CD8-positive, alpha-beta memory T cell (primary cell): Measurements from ENCODE around the gene CACNA1E. TPM values are rescaled to one million over a fixed set of nuclear protein-coding genes. Genes with fewer than 3 reads are reported as not detected.

Experiments
- CTCF ChIA-PET: fragments of 350-600 bp; sonication (Branson Sonifier 250); formaldehyde crosslinking; loops from one replicate; lab custom pipeline; 2021; ENCODE audit warnings: antibody characterized with exemption; lab: Charles Lee
- POLR2A ChIA-PET: fragments of 350-600 bp; sonication (Branson Sonifier 250); formaldehyde crosslinking; loops from one replicate; lab custom pipeline; 2021; ENCODE audit warnings: antibody characterized with exemption; lab: Charles Lee
- DNase-seq, 5 donors: peaks; one replicate each; pipeline versions ENCODE4 v3.0.0 to v3.0.0-alpha.2; 2020 to 2022; ENCODE audit warnings: mixed read lengths in 1 of 5
- H3K27ac ChIP-seq: one replicate; pipeline ENCODE4 v1.7.0; 2013; ENCODE audit warnings: low read depth, mild to moderate bottlenecking, low read length, moderate library complexity
- H3K27me3 ChIP-seq: 2 replicates; pipeline ENCODE4 v1.7.0; 2013; ENCODE audit warnings: low read length, mild to moderate bottlenecking; ENCODE audit not compliant: insufficient read depth, poor library complexity, severe bottlenecking
- H3K36me3 ChIP-seq: 2 replicates; pipeline ENCODE4 v1.7.0; 2013; ENCODE audit warnings: mild to moderate bottlenecking, low read length, moderate library complexity; ENCODE audit not compliant: insufficient read depth
- H3K4me1 ChIP-seq: 2 replicates; pipeline ENCODE4 v1.7.0; 2013; ENCODE audit warnings: mild to moderate bottlenecking, low read length, moderate library complexity; ENCODE audit not compliant: insufficient read depth
- H3K4me3 ChIP-seq: 2 replicates; pipeline ENCODE4 v1.7.0; 2013; ENCODE audit warnings: mild to moderate bottlenecking, low read length
- H3K9me3 ChIP-seq: 2 replicates; pipeline ENCODE4 v1.7.0; 2013; ENCODE audit warnings: mild to moderate bottlenecking, low read length
- H3K27ac Mint-ChIP-seq, 8 donors: one replicate each; pipeline ENCODE4 v1.8.0; 2020 to 2021; ENCODE audit warnings: mixed read lengths in 8 of 8, mild to moderate bottlenecking in 6 of 8, inconsistent platforms in 3 of 8, moderate library complexity in 3 of 8
- H3K27me3 Mint-ChIP-seq, 2 donors: one replicate each; pipeline ENCODE4 v1.8.0; 2020 to 2021; ENCODE audit warnings: mixed read lengths in 2 of 2, mild to moderate bottlenecking in 1 of 2, moderate library complexity in 1 of 2
- H3K36me3 Mint-ChIP-seq, 3 donors: one replicate each; pipeline ENCODE4 v1.8.0; 2020 to 2021; ENCODE audit warnings: mixed read lengths in 3 of 3, inconsistent platforms in 1 of 3, mild to moderate bottlenecking in 1 of 3
- H3K4me1 Mint-ChIP-seq, 3 donors: one replicate each; pipeline ENCODE4 v1.8.0; 2020 to 2021; ENCODE audit warnings: mixed read lengths in 3 of 3, inconsistent platforms in 1 of 3, mild to moderate bottlenecking in 1 of 3
- H3K4me3 Mint-ChIP-seq, 7 donors: one replicate each; pipeline ENCODE4 v1.8.0; 2020 to 2021; ENCODE audit warnings: mixed read lengths in 7 of 7, mild to moderate bottlenecking in 6 of 7, moderate library complexity in 4 of 7, inconsistent platforms in 2 of 7
- H3K9me3 Mint-ChIP-seq, 5 donors: one replicate each; pipeline ENCODE4 v1.8.0; 2020 to 2022; ENCODE audit warnings: mixed read lengths in 5 of 5, mild to moderate bottlenecking in 3 of 5, moderate library complexity in 2 of 5, inconsistent platforms in 1 of 5
- polyA plus RNA-seq: library from polyadenylated mRNA; unstranded; fragments of 300-500 nt; fragmentation: Illumina TruSeq; gene quantifications from one replicate; pipeline ENCODE4 v1.2.3, GENCODE V29; 2021
- total RNA-seq, 2 experiments: library from RNA; stranded (reverse); gene quantifications; one replicate each; pipeline ENCODE4 v1.2.3, GENCODE V29; 2021

CACNA1E gene
- total and polyA plus RNA-seq, 3 experiments from 2014 or later: not detected

DNA sequence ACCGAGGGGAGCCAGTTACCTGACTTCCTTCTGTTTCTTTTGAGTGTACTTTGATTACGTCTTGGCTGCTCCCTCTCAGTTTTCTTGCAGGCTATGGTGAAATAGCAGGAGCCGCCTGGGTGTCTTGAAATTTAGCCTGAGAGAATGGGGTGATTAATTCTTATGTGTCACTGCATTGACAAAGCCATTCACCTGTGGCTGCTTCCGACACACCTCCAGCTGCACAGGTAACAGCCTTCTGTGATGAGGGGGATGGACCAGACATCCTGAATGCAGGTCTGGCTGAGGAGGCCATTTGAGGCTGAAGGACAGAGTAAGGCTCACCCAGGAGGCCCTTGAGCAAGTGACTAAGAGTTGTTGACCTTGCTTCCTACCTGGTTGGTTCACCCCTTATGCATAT, 16.5 kb downstream of the CACNA1E start:
- no peaks in the 10 kb centered on the region for H3K36me3 ChIP-seq
- peaks cover 12 to 39% of the 10 kb centered on the region in 2 donors for H3K27me3 Mint-ChIP-seq
- no peak overlapping the region for H3K4me3 Mint-ChIP-seq
- ChIA-PET CTCF (no interaction called here), POLR2A (no interaction called here)
- no peaks in the 10 kb centered on the region for H3K4me1 ChIP-seq
- no peak overlapping the region for H3K27ac ChIP-seq
- H3K27ac Mint-ChIP-seq: no peak overlapping the region
- no peaks in the 10 kb centered on the region for H3K27me3 ChIP-seq
- no peaks in the 10 kb centered on the region for H3K9me3 ChIP-seq
- no peaks in the 10 kb centered on the region for H3K36me3 Mint-ChIP-seq
- no peak for DNase-seq
- no peaks in the 10 kb centered on the region for H3K4me1 Mint-ChIP-seq
- no peak overlapping the region for H3K4me3 ChIP-seq
- no peaks in the 10 kb centered on the region for H3K9me3 Mint-ChIP-seq

DNA sequence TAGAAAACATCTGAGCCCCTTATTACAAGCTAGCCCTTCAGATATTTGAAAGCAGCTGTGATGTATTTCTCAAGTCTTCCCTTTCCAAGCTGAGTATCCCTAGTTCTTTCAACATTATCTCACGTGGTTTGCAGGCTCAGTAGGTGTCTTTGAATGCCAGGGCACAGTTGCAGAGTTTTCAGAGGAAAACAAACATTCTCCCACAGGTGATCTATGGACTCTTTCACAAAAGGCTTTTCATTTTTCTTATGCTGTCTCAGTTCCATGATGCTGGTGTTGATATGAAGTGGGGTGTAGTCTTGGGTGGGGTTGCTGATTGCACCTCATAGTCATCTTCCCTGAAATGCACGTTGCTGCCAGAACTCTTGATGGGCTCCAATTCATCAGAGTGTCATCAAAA, 17.3 kb downstream of the CACNA1E start:
- POLR2A ChIA-PET: no interaction called here
- Mint-ChIP-seq H3K36me3 (no peaks in the 10 kb centered on the region), H3K9me3 (no peaks in the 10 kb centered on the region), H3K4me1 (no peaks in the 10 kb centered on the region), H3K27ac (no peak overlapping the region), H3K27me3 (peaks cover 12 to 34% of the 10 kb centered on the region in 2 donors), H3K4me3 (no peak overlapping the region)
- H3K4me3 ChIP-seq: no peak overlapping the region
- H3K27ac ChIP-seq: no peak overlapping the region
- H3K9me3 ChIP-seq: no peaks in the 10 kb centered on the region
- CTCF ChIA-PET: no interaction called here
- H3K27me3 ChIP-seq: no peaks in the 10 kb centered on the region
- no peaks in the 10 kb centered on the region for H3K36me3 ChIP-seq
- no peak for DNase-seq
- no peaks in the 10 kb centered on the region for H3K4me1 ChIP-seq

DNA sequence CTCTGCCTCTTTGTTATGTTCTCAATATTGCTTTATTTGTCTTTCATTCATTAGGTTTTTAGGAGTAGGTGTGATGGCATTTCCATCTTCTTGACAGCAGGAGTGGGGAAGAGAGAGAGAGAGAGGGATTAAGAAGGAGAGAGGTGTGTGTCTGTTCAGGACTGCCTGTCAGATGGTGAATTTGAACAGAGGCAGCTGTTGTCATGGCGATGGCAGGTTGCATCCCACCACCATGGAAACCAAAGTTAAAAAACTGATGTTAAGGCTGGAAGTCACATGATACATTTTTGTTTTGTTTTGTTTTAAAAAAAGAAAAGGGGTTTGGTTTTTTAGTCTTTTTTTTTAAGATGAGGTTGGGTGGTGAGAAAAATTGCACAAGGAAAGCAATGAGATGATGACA, 18.3 kb downstream of the CACNA1E start:
- Histone ChIP-seq H3K4me1 (no peaks in the 10 kb centered on the region), H3K4me3 (no peak overlapping the region), H3K27me3 (no peaks in the 10 kb centered on the region), H3K36me3 (no peaks in the 10 kb centered on the region), H3K9me3 (no peaks in the 10 kb centered on the region), H3K27ac (no peak overlapping the region)
- ChIA-PET CTCF (no interaction called here), POLR2A (no interaction called here)
- H3K4me3 Mint-ChIP-seq: no peak overlapping the region
- H3K4me1 Mint-ChIP-seq: no peaks in the 10 kb centered on the region
- DNase-seq: no peak
- H3K9me3 Mint-ChIP-seq: no peaks in the 10 kb centered on the region
- no peaks in the 10 kb centered on the region for H3K36me3 Mint-ChIP-seq
- peak overlapping the region in 2 of 8 donors; percentile 9 to 22 for H3K27ac Mint-ChIP-seq
- peaks cover 12 to 29% of the 10 kb centered on the region in 2 donors for H3K27me3 Mint-ChIP-seq

DNA sequence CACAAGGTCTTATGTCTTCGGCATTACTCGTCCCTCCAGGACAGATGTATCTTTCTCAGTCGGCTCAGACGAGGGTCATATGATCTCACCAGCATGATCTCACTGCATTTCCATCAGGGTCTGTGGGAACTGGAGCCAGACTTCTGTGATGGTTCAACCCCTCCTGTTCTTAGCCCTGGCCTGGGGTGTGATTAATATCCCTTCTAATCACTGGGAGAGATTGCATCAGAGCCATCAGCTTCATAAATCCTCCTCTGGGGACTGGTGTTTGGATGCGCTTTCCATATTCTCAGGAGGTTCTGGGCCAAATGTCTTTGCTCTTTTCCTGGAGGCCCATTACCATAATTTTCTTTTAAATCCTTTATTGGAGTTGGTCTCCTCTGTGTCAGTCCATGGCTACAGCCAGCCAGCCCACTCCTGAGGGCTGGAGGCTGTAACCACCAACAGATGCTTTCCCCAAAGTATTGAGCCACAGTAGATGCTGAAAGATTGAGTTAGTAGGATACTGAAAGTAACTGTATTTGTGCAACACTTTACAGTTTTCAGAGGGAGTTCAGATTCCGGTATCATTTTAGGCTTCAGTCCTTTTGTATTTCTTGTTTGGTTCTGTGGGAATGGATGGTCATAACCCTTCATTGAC, 20.0 kb downstream of the CACNA1E start:
- Histone ChIP-seq H3K36me3 (no peaks in the 10 kb centered on the region), H3K4me3 (no peak overlapping the region), H3K27ac (no peak overlapping the region), H3K4me1 (no peaks in the 10 kb centered on the region), H3K27me3 (no peaks in the 10 kb centered on the region), H3K9me3 (no peaks in the 10 kb centered on the region)
- Mint-ChIP-seq H3K4me1 (no peaks in the 10 kb centered on the region), H3K27ac (no peak overlapping the region), H3K9me3 (no peaks in the 10 kb centered on the region), H3K36me3 (no peaks in the 10 kb centered on the region), H3K27me3 (peaks cover 6 to 17% of the 10 kb centered on the region in 2 donors), H3K4me3 (no peak overlapping the region)
- POLR2A ChIA-PET: no interaction called here
- CTCF ChIA-PET: no interaction called here
- DNase-seq: no peak

DNA sequence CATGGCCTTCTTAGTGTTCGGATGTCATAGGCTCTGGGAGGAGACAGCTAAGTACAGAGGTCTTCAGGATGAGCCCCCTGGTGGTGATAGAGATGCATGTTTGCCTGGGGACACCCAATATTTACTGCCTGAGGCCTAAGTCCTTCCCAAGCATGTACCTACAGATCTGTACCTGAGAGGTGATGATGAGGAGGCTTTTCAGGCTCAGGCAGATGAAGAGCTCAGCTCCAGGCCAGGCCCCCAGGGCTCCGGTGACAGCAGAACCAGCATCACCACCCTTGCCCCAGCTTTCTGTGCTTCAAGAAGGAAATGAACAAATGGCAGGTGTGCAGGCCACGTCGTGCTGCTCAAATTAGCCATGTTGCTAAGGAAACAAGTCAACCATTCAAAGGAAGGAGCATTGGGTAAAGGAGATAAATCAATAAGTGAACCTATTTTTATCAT, 21.1 kb downstream of the CACNA1E start:
- H3K36me3 ChIP-seq: no peaks in the 10 kb centered on the region
- no peak for DNase-seq
- H3K4me3 Mint-ChIP-seq: no peak overlapping the region
- H3K27me3 ChIP-seq: no peaks in the 10 kb centered on the region
- peaks cover 11 to 17% of the 10 kb centered on the region in 2 donors for H3K27me3 Mint-ChIP-seq
- no peaks in the 10 kb centered on the region for H3K36me3 Mint-ChIP-seq
- H3K27ac Mint-ChIP-seq: no peak overlapping the region
- H3K27ac ChIP-seq: no peak overlapping the region
- H3K4me3 ChIP-seq: no peak overlapping the region
- H3K9me3 Mint-ChIP-seq: no peaks in the 10 kb centered on the region
- ChIA-PET POLR2A (no interaction called here), CTCF (no interaction called here)
- H3K4me1 ChIP-seq: no peaks in the 10 kb centered on the region
- H3K4me1 Mint-ChIP-seq: no peaks in the 10 kb centered on the region
- no peaks in the 10 kb centered on the region for H3K9me3 ChIP-seq

DNA sequence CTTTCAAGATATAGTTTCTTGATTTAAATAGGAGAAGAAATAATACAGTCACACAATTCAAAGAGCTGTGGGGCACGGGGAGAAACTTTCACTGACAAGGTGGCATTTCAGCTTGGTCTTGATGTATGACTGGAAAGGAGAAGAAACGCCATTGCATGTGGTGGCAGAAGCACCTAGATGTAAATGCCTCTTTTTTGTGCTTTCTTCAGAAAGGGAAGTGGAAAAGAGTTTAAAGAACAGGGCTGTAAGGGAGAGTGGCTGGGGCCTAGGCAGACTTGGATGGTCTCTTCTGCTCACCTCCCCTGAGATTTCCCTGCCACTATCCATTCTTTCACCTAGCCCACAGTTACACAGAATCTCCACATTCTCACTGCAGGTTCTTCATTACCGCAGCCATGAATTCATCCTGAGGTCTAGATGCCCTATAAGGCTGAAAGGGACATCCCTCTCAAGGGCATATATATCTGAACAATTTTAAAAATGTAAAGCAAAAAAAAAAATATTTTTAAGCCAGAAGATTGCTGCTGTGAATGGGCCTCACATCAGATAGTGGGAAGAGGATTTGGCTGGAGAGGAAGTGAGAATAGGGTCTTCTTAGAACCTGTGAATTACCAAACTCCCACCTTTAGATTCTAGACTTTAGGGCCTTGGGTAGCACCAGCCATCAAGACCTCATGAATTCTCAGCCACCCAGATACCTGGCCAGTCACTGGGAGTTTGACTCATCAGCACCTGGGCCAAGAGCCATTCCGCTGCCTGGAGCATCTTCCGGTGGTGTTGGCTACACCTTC, 23.4 kb downstream of the CACNA1E start:
- Mint-ChIP-seq H3K36me3 (peaks cover 0 to 2% (median 0%) of the 10 kb centered on the region in 3 donors), H3K4me3 (no peak overlapping the region), H3K27ac (no peak overlapping the region), H3K27me3 (peaks cover 10 to 18% of the 10 kb centered on the region in 2 donors), H3K4me1 (no peaks in the 10 kb centered on the region), H3K9me3 (no peaks in the 10 kb centered on the region)
- Histone ChIP-seq H3K4me1 (no peaks in the 10 kb centered on the region), H3K4me3 (no peak overlapping the region), H3K27ac (no peak overlapping the region), H3K36me3 (no peaks in the 10 kb centered on the region), H3K27me3 (no peaks in the 10 kb centered on the region), H3K9me3 (no peaks in the 10 kb centered on the region)
- ChIA-PET CTCF (no interaction called here), POLR2A (no interaction called here)
- no peak for DNase-seq

DNA sequence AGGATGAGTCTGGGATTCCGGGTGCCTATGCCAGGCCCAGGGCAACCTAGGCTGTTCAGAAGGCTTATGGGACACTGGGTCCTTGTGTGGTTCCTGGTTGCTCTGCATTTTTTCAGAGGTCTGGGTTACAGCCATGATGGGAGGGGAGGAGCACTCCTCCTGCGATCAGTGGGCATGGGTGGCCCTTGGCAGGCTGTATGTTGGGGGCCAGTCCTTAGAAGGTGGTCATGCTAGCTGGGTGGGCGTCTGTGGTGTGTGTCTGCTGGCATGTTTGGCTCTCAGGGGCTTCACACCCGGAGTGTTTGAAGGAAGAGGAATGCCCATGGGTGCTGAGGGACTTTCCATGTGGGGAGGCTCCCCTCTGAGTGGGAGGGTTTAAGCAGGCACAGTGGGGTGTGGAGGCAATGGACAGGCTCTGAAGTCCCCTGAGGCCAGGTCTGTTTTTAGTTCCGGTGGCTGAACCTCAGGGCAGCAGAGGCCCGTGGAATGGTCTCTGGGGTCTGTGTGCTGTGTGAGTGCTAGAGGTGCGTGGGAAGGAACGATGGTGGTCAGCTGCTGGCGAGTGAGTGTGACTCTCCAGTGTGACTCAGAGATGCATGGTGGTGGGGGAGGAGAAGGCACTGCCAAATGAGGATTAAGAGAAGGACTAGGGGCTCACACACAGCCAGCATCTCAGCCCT, 25.3 kb downstream of the CACNA1E start:
- no peaks in the 10 kb centered on the region for H3K4me1 Mint-ChIP-seq
- ChIA-PET POLR2A (no interaction called here), CTCF (no interaction called here)
- no peaks in the 10 kb centered on the region for H3K9me3 Mint-ChIP-seq
- peaks cover 10 to 18% of the 10 kb centered on the region in 2 donors for H3K27me3 Mint-ChIP-seq
- DNase-seq: no peak
- H3K4me1 ChIP-seq: no peaks in the 10 kb centered on the region
- no peaks in the 10 kb centered on the region for H3K36me3 ChIP-seq
- no peaks in the 10 kb centered on the region for H3K9me3 ChIP-seq
- no peak overlapping the region for H3K27ac ChIP-seq
- H3K27ac Mint-ChIP-seq: no peak overlapping the region
- no peaks in the 10 kb centered on the region for H3K27me3 ChIP-seq
- H3K4me3 ChIP-seq: no peak overlapping the region
- peaks cover 0 to 2% (median 0%) of the 10 kb centered on the region in 3 donors for H3K36me3 Mint-ChIP-seq
- H3K4me3 Mint-ChIP-seq: no peak overlapping the region

DNA sequence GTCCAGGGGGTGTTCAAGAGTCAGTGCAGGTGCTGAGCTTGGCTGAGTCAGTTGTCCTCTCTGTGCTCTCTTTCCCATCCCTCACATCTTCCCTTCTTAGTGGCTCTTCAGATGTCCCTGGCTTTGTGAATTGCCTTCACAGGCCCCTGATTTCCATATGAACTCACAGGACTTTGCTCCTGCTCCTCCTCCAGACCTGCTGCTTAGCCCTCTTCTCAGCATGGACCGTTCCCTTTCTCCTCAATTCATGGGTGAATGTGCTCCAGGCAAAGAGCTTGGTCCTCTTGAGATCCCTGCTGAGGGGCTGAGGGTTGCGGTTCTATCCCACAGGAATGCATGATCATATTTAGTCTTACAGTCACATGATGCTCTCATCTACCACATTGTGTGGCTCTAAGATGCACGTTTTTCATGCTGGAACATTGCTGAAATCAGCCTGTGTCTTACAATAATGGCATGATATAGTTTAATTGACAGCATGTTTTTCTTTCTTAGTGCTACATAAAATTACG, 30.5 kb downstream of the CACNA1E start:
- Mint-ChIP-seq H3K9me3 (no peaks in the 10 kb centered on the region), H3K27ac (no peak overlapping the region), H3K27me3 (peaks cover 11 to 12% of the 10 kb centered on the region in 2 donors), H3K4me1 (peaks cover 0 to 4% (median 0%) of the 10 kb centered on the region in 3 donors), H3K36me3 (peaks cover 0 to 2% (median 0%) of the 10 kb centered on the region in 3 donors), H3K4me3 (no peak overlapping the region)
- Histone ChIP-seq H3K36me3 (no peaks in the 10 kb centered on the region), H3K4me3 (no peak overlapping the region), H3K27ac (no peak overlapping the region), H3K9me3 (no peaks in the 10 kb centered on the region), H3K27me3 (no peaks in the 10 kb centered on the region), H3K4me1 (no peaks in the 10 kb centered on the region)
- DNase-seq: no peak
- ChIA-PET CTCF (no interaction called here), POLR2A (no interaction called here)
